ENCODE results near the gene TGM1.

TGM1 gene

DNA sequence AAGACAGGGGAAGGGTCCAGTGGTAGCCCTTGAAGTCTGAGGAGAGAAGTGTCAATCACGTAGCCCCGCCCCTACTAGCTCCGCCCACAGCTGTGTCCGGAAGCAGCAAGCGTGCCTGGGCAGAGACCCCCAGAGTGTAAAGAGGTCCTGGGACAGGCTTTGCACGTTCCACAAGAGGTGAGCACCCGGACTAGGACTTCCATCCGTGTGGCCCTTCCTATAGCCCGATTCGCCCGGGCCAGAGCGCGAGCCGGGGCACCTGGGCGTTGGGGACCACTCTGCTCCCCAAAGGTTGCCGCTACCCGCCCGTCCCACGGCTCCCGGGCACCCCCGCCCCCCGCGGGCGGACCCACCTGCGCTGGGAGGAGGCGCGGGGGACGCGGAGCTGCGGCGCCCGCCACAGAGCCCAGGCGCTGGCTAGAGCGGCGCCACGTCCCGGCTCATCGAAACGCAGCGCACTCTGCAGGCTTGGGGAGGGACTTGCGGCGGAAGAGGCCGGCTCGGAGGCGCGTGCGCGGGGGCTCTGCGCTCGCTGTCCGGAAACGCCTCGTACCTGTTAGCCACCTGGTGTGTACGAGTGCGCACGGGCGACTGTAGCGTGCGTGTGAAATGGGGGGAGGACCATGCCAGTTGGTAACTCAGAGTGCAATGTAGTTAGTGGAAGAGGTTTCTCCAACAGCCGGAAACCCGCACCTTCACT lies 8.3 kb upstream of the TGM1 start, which contains the start of gene RABGGTA:
Gene RABGGTA, minus strand, starts transcription at position 464 of the 700 bp plus-strand sequence. CDS start 482 bp downstream, outside the sequence.
- DNase-seq (ENCODE audit: low spot score): peak; percentile 90

DNA sequence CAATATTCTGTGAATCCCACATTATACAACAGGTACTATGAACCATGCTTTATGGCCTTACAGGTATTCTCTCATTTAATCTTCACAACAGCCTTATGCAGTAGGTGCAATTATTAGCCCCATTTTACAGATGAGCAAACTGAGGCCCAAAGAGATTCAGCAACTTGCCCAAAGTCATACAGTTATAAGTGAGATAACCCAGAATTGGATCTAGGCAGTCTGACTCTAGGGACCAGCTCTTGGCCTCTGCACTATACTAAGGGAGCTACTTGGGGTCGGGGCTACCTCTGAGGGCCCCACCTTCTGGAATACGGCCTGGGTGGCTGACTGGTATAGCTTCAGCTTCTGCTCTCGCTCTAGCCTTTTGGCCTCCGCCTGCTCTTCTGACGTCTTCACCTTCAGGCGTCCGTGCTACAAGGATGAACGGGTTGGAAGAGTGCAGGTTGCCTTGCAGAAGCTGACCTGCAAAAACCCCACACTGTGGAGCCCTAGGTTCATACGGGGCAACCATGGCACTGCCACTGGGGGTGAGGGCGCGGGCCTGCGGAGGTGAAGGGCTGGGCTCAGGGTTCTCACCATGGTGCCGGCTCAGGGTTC lies 7.7 kb upstream of the TGM1 start:
- DNase-seq (ENCODE audit: low spot score): peak; percentile 36

- DNase-seq (ENCODE audit: low spot score): no peak
Observed at GRCh38 chr14:24269910-24270536, 7.0 kb upstream of the TGM1 start.

DNA sequence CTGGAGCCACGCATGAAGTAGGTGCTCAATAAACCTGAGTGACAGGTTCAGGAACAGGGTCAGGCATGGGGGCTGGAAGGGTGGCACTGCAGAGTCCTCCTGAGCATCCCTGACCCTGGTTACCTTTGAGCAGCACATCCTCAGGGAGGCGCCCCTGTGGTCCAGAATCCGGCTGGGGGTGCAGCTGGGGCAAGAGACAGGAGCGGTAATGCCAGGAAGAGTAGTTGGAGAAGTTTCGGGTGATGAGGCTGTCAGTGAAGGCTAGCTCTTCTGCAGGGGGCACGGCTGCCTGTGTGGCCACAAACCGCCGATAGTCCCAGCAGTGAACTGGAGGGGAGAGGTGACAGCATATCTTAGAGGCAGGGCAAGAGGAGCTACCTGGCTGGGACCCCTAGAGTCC lies 6.4 kb upstream of the TGM1 start:
- no peak for DNase-seq (ENCODE audit: low spot score)

GRCh38 chr14:24268225-24268624 lies 5.2 kb upstream of the TGM1 start:
- no peak for DNase-seq (ENCODE audit: low spot score)

GRCh38 chr14:24267516-24267915 lies 4.5 kb upstream of the TGM1 start:
- no peak for DNase-seq (ENCODE audit: low spot score)

- no peak for DNase-seq (ENCODE audit: low spot score)
Observed at GRCh38 chr14:24266344-24267244, 3.6 kb upstream of the TGM1 start.

GRCh38 chr14:24264298-24264697 lies 1.3 kb upstream of the TGM1 start:
- DNase-seq (ENCODE audit: low spot score): no peak

- no peak for DNase-seq (ENCODE audit: low spot score)
Observed at GRCh38 chr14:24263848-24264247, 871 bp upstream of the TGM1 start.

DNA sequence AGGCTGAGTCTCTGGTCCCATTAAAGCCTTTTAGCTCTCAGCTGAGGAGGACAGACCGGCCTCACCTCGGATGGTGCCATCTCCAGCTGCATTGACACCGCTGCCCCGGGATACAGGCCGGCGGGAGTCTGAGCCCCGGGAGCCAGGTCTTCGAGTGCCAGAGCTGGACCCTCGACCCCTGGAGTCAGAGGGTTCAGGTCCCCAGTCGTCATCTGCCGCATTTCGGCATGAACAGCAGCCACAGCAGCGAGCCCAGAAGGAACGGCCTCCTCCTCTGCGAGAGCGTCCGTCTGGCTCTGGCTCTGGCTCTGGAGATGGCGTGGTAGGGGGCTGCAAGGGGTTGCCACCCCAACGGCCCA lies 1.0 kb downstream of the TGM1 start:
- no peak for DNase-seq (ENCODE audit: low spot score)

DNA sequence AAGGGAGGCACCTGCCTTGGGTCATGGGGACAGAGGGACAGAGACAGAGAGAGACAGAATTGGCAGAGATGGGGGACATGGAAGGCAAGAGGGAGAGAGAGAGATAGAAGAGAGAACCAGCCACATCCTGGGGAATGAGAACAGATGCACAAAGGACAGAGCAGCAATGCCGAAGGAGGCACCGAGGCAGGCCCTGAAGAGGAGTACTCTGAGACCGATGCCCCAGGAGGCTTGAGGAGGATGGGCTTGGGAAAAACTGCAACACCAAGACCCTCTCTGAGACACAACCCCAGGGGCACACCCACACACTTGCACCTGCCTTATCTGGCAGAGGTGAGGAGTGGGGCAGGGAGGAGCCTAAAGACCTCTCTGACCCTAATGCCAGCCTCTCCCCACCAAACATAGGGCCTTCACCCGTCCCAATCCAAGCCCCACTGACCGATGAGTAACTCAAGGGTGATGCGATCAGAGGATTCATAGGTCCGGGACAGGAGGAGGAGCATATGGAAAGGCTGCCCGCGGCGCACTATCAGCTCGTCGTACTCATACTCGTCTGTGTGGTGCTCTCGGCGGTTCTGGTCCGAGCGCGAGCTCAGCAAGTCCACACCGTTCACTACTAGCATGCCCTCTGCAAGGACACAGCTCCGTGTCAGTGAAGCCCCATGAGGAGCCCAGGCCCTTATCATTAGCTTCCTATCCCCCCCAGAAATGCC lies 1.6 kb downstream of the TGM1 start:
- no peak for DNase-seq (ENCODE audit: low spot score)

GRCh38 chr14:24260780-24261157 lies 2.2 kb downstream of the TGM1 start:
- DNase-seq (ENCODE audit: low spot score): no peak

- no peak for DNase-seq (ENCODE audit: low spot score)
Observed at GRCh38 chr14:24260026-24260779, 2.8 kb downstream of the TGM1 start.

GRCh38 chr14:24259282-24260025 lies 3.5 kb downstream of the TGM1 start:
- no peak for DNase-seq (ENCODE audit: low spot score)

GRCh38 chr14:24258548-24259265 lies 4.3 kb downstream of the TGM1 start:
- DNase-seq (ENCODE audit: low spot score): no peak

DNA sequence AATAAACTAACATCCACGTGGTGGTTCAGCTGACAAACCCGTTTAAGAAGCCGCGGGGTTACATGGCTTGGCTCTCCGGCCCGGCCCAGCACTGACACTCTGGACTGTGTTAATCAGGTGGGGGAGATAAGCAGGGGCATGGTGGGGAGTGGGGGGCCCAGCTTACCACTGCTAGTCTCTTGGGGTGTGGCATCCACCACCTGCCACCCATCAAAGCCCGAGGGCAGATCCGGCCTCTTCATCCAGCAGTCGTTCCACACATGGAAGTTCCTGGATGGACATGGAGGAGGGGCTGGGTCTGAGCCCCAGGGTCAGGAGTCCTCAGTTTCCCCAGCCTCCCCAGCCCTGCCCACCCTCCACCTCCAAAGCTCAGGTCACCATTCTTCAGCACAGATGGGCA lies 4.9 kb downstream of the TGM1 start:
- no peak for DNase-seq (ENCODE audit: low spot score)

- DNase-seq (ENCODE audit: low spot score): no peak
Observed at GRCh38 chr14:24256960-24257359, 6.0 kb downstream of the TGM1 start.

DNA sequence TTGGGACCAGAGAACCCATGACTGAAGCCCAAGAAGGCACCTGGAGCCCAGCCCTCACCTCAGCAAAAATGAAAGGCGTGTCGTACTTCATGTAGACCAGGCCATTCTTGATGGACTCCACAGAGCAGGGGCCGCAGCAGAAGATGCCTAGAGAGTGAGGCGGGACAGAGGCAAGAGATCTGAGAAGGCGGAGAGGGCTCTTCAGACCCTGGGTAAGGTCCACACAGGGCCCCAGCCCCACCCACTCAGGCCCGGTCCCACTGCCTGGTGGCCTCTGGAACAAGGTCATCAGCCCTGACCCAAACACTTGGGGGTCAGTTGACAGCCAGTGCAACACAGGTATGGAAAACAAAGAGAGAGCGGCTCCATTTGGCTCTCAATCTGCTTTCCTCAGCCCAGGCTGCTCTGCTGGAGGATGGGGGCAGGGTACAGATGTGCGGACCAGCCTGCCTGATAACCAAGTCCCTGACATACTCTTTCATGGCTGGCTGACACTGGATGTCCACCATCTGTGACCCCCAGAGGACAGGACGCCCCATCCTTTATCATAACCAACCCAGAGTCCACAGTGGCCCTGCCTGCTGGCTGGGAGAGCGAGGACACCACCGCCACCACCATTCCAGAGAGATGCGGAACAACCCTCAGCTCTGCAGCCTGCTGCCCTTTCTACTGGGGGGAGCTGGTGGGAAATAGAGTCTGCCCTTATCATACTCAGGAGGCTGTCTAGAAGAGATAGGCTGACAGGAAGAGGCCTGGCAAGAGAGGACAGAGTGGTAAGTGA lies 6.9 kb downstream of the TGM1 start:
- no peak for DNase-seq (ENCODE audit: low spot score)

GRCh38 chr14:24255438-24255837 lies 7.5 kb downstream of the TGM1 start:
- DNase-seq (ENCODE audit: low spot score): no peak

All from RKO (cell line).